H9 (cell line): ENCODE data around the gene CYTH4. TPM values are rescaled to one million over a fixed set of nuclear protein-coding genes. Genes with fewer than 3 reads are reported as not detected.

Experiments
- DNase-seq: peaks from one replicate; pipeline ENCODE4 v3.0.0-alpha.2; 2017
- H2AFZ ChIP-seq: one replicate; pipeline ENCODE4 v1.6.1; 2013; ENCODE audit warnings: mild to moderate bottlenecking, low read length, control low read depth, moderate library complexity
- H2AK5ac ChIP-seq: 2 replicates; pipeline ENCODE4 v1.6.1; 2013; ENCODE audit warnings: low read length, control low read depth, mixed read lengths; ENCODE audit not compliant: insufficient read length
- H2BK120ac ChIP-seq: one replicate; pipeline ENCODE4 v1.6.1; 2013; ENCODE audit warnings: low read depth, mild to moderate bottlenecking, low read length, control low read depth, inconsistent platforms; ENCODE audit not compliant: poor library complexity, severe bottlenecking
- H2BK12ac ChIP-seq: 2 replicates; pipeline ENCODE4 v1.6.1; 2013; ENCODE audit warnings: low read length, control low read depth, mixed read lengths, low read depth; ENCODE audit not compliant: insufficient read length
- H2BK15ac ChIP-seq: 2 replicates; pipeline ENCODE4 v1.6.1; 2013; ENCODE audit warnings: low read depth, low read length, control low read depth
- H2BK20ac ChIP-seq: one replicate; pipeline ENCODE4 v1.6.1; 2013; ENCODE audit warnings: low read depth, mild to moderate bottlenecking, low read length, control low read depth, inconsistent platforms; ENCODE audit not compliant: poor library complexity, severe bottlenecking
- H2BK5ac ChIP-seq: 2 replicates; pipeline ENCODE4 v1.6.1; 2013; ENCODE audit warnings: low read length, control low read depth, mixed read lengths; ENCODE audit not compliant: insufficient read length
- H3K14ac ChIP-seq: 2 replicates; pipeline ENCODE4 v1.6.1; 2013; ENCODE audit warnings: low read length, control low read depth; ENCODE audit not compliant: insufficient read depth
- H3K18ac ChIP-seq: 2 replicates; pipeline ENCODE4 v1.6.1; 2013; ENCODE audit warnings: low read depth, mild to moderate bottlenecking, mixed read lengths, low read length, control low read depth; ENCODE audit not compliant: insufficient read length
- H3K23ac ChIP-seq: 2 replicates; pipeline ENCODE4 v1.6.1; 2013; ENCODE audit warnings: low read length, control low read depth, mixed read lengths, low read depth; ENCODE audit not compliant: insufficient read length
- H3K23me2 ChIP-seq: 2 replicates; pipeline ENCODE4 v1.6.1; 2013; ENCODE audit warnings: low read depth, mild to moderate bottlenecking, mixed read lengths, low read length, control low read depth; ENCODE audit not compliant: insufficient read length, poor library complexity, severe bottlenecking
- H3K27ac ChIP-seq: 2 replicates; pipeline ENCODE4 v1.5.1; 2013; ENCODE audit warnings: low read length, control low read depth, mixed read lengths, low read depth; ENCODE audit not compliant: insufficient read length
- H3K27me3 ChIP-seq: 2 replicates; pipeline ENCODE4 v1.6.1; 2013; ENCODE audit warnings: low read length, control low read depth, inconsistent platforms; ENCODE audit not compliant: insufficient read depth
- H3K4ac ChIP-seq: 2 replicates; pipeline ENCODE4 v1.6.1; 2013; ENCODE audit warnings: low read depth, mild to moderate bottlenecking, control low read depth, inconsistent platforms, low read length, moderate library complexity
- H3K4me1 ChIP-seq: 2 replicates; pipeline ENCODE4 v1.6.1; 2013; ENCODE audit warnings: low read length, control low read depth, inconsistent platforms; ENCODE audit not compliant: insufficient read depth
- H3K4me2 ChIP-seq: 2 replicates; pipeline ENCODE4 v1.6.1; 2013; ENCODE audit warnings: low read length, control low read depth, mixed read lengths; ENCODE audit not compliant: insufficient read length, insufficient read depth
- H3K56ac ChIP-seq: 2 replicates; pipeline ENCODE4 v1.6.1; 2013; ENCODE audit warnings: low read depth, mild to moderate bottlenecking, mixed read lengths, low read length, control low read depth; ENCODE audit not compliant: insufficient read length
- H3K79me1 ChIP-seq: 2 replicates; pipeline ENCODE4 v1.6.1; 2013; ENCODE audit warnings: low read depth, mild to moderate bottlenecking, moderate library complexity, low read length, control low read depth, inconsistent platforms; ENCODE audit not compliant: insufficient read depth, poor library complexity, severe bottlenecking
- H3K79me2 ChIP-seq: 2 replicates; pipeline ENCODE4 v1.6.1; 2013; ENCODE audit warnings: low read length, control low read depth, inconsistent platforms; ENCODE audit not compliant: insufficient read depth
- H3K9ac ChIP-seq: 2 replicates; pipeline ENCODE4 v1.6.1; 2013; ENCODE audit warnings: low read length, control low read depth, mixed read lengths; ENCODE audit not compliant: insufficient read length; ENCODE audit errors: extremely low read depth
- H3K9me3 ChIP-seq: one replicate; pipeline ENCODE4 v1.6.1; 2013; ENCODE audit warnings: low read depth, low read length, inconsistent platforms; ENCODE audit not compliant: control insufficient read depth
- H3T11ph ChIP-seq: one replicate; pipeline ENCODE4 v1.6.1; 2013; ENCODE audit warnings: mild to moderate bottlenecking, low read length, control low read depth, inconsistent platforms
- H4K20me1 ChIP-seq: one replicate; pipeline ENCODE4 v1.6.1; 2013; ENCODE audit not compliant: control insufficient read depth, insufficient read length, insufficient read depth
- H4K5ac ChIP-seq: 2 replicates; pipeline ENCODE4 v1.6.1; 2013; ENCODE audit warnings: low read depth, mild to moderate bottlenecking, mixed read lengths, low read length, control low read depth; ENCODE audit not compliant: insufficient read length
- H4K8ac ChIP-seq: replicated peaks from 2 replicates; pipeline ENCODE4 v1.6.1; 2013; ENCODE audit warnings: low read length, control low read depth, mixed read lengths, low read depth; ENCODE audit not compliant: insufficient read length
- H4K91ac ChIP-seq: 2 replicates; pipeline ENCODE4 v1.6.1; 2013; ENCODE audit warnings: low read depth, mild to moderate bottlenecking, moderate library complexity, mixed read lengths, low read length, control low read depth; ENCODE audit not compliant: insufficient read length
- H3K27ac Mint-ChIP-seq, 3 experiments: 2 replicates in 2 of 3; 3 replicates in 1 of 3; pipeline ENCODE4 v1.8.0; 2020 to 2021; ENCODE audit warnings: mixed read lengths in 3 of 3, mild to moderate bottlenecking in 1 of 3, moderate library complexity in 1 of 3
- H3K27me3 Mint-ChIP-seq: 2 replicates; pipeline ENCODE4 v1.8.0; 2021; ENCODE audit warnings: low read depth, mild to moderate bottlenecking, moderate library complexity, mixed read lengths
- H3K36me3 Mint-ChIP-seq, 3 experiments: 2 replicates in 2 of 3; 3 replicates in 1 of 3; pipeline ENCODE4 v1.8.0; 2020 to 2021; ENCODE audit warnings: low read depth in 3 of 3, mixed read lengths in 3 of 3; ENCODE audit not compliant: insufficient read depth in 1 of 3
- H3K4me1 Mint-ChIP-seq, 2 experiments: 2 replicates each; pipeline ENCODE4 v1.8.0; 2020; ENCODE audit warnings: mixed read lengths in 2 of 2
- H3K4me3 Mint-ChIP-seq, 2 experiments: 2 replicates in 1 of 2; 3 replicates in 1 of 2; pipeline ENCODE4 v1.8.0; 2020 to 2021; ENCODE audit warnings: mild to moderate bottlenecking in 2 of 2, mixed read lengths in 2 of 2, moderate library complexity in 1 of 2
- H3K9me3 Mint-ChIP-seq, 2 experiments: 2 replicates in 1 of 2; 3 replicates in 1 of 2; pipeline ENCODE4 v1.8.0; 2020; ENCODE audit warnings: mild to moderate bottlenecking in 2 of 2, mixed read lengths in 2 of 2, moderate library complexity in 1 of 2
- CTCF ChIP-seq: fragments of 200-600 bp; sonication (generic); conservative IDR thresholded peaks from 3 replicates; pipeline ENCODE4 v1.8.0; 2021; ENCODE audit warnings: antibody characterized with exemption, mild to moderate bottlenecking
- WGBS: extraction: QIAGEN DNeasy Blood & Tissue Kit; methylation state at CpG from one replicate; pipeline ENCODE4 v1.1.7; 2013; ENCODE audit warnings: missing lambda C conversion rate, low lambda C conversion rate, mixed read lengths; ENCODE audit not compliant: insufficient read length; ENCODE audit errors: extremely low coverage; 5-methylcytosine and 5-hydroxymethylcytosine counted together
- total RNA-seq: library from RNA; stranded (reverse); gene quantifications from 2 replicates; pipeline ENCODE4 v1.2.1, GENCODE V29; 2021

CYTH4 gene
- total RNA-seq, 1 experiment from 2014 or later = not detected

DNA sequence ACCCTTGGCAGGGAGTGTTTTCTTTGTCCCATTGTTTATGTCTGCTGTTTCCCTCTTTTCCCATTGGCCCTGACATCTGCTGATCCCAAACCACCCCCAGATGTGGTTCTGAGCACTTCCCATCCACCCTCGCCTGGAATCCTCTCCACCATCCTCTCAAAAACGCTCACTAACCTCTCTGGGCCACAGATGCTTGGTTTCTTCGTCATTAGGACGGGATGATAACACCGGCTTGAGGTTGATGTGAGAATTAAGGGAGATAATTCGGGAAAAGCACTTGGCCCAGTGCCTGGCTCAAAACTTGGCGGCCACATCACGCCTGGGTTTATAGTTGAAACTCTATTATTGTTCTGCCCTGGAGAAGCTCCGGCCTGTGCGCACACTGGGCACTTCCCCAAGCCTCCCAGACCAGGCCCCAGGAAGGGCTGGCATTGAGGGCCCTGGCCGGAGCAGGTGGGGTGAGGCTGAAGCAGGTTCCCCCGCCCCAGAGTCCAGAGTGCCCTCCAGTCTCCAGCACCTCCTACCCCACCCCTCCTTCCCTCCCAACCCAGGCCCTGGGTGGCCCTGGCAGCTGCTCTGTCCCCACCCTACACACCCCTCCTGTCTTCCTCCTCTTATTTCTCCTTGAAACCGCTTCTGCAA, 63.7 kb downstream of the CYTH4 start:
- Histone ChIP-seq H4K8ac (no peak overlapping the region), H2BK5ac (no peak overlapping the region), H2BK20ac (no peak overlapping the region), H4K20me1 (no peaks in the 10 kb centered on the region), H3K9ac (no peak overlapping the region), H3K14ac (no peak overlapping the region), H3K9me3 (no peaks in the 10 kb centered on the region), H2BK12ac (no peak overlapping the region), H3K56ac (no peak overlapping the region), H3K79me1 (no peaks in the 10 kb centered on the region), H3K18ac (no peak overlapping the region), H2BK120ac (no peak overlapping the region), H4K91ac (no peak overlapping the region), H3T11ph (no peak overlapping the region), H3K4me2 (no peak overlapping the region), H2BK15ac (no peak overlapping the region), H2AFZ (no peak overlapping the region), H3K4me1 (no peaks in the 10 kb centered on the region; the same call in 1 of the 2 replicates), H4K5ac (no peak overlapping the region), H3K27me3 (no peaks in the 10 kb centered on the region), H3K23ac (no peak overlapping the region), H3K23me2 (no peaks in the 10 kb centered on the region), H3K27ac (no peak overlapping the region), H3K79me2 (no peaks in the 10 kb centered on the region), H3K4ac (no peak overlapping the region), H2AK5ac (no peak overlapping the region)
- Mint-ChIP-seq H3K36me3 (no peaks in the 10 kb centered on the region), H3K9me3 (no peaks in the 10 kb centered on the region; a peak in 1 of 5 replicates), H3K4me3 (no peak overlapping the region), H3K4me1 (peaks cover 17 to 34% of the 10 kb centered on the region in 2 experiments), H3K27me3 (peaks cover 12% of the 10 kb centered on the region), H3K27ac (peak overlapping the region in 1 of 3 experiments; percentile 20; a peak in 1 of 7 replicates)
- TF ChIP-seq CTCF = no peak
- no peak for DNase-seq
- WGBS = no CpG with 5 or more reads among the region's 13 CpGs
